ENCODE data around the gene FAM20B.
"Not testable (repeated sequence)": the region's sequence is repeated elsewhere in the genome, so short reads cannot be mapped to it uniquely, and the experiment has no call there.

The FAM20B gene

GRCh38 chr1:179023946-179024650, 1.6 kb upstream of the FAM20B start:
- DNase-seq = no peak

DNA sequence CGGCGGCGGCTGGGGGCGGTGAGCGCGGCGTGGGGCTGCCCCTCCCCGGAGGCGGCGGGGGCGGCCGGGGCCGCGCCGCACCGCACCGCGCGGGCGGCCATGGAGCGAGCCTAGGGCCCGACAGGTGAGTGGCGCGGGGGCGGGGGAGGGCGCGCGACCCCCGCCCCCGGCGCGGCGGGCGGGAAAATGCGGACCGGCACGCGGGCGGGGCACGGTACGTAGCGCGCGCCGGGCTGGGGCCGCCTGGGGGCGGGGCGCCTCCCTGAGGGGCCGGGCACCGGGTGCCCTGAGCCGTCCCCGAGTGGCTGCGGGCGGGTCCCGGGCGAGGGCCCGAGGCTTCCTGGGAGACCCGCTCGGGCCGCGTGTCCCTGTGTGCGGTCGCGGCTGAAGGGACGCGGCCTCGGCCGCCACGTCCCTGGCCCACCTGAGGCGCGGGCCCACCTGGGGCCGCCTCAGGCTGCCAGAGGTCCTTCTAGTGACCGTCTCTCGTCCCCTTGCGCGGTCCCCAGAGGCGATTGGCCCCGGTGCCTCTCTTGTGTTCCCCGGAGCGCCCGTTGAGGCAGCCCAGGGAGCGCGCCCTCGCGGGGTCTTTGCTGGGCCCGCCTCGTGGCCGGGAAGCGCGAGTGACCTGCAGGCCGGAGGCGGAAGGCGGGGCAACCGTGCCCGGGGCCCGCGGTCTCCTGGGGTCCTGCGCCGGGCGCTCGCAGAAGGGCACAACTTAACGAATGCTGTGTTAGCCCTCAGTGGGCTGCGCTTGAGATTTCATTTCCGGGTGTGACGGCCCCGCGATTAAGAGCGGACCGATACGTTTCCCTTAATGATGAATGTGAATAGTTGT, 500 bp downstream of the FAM20B start:
- DNase-seq = no peak

DNA sequence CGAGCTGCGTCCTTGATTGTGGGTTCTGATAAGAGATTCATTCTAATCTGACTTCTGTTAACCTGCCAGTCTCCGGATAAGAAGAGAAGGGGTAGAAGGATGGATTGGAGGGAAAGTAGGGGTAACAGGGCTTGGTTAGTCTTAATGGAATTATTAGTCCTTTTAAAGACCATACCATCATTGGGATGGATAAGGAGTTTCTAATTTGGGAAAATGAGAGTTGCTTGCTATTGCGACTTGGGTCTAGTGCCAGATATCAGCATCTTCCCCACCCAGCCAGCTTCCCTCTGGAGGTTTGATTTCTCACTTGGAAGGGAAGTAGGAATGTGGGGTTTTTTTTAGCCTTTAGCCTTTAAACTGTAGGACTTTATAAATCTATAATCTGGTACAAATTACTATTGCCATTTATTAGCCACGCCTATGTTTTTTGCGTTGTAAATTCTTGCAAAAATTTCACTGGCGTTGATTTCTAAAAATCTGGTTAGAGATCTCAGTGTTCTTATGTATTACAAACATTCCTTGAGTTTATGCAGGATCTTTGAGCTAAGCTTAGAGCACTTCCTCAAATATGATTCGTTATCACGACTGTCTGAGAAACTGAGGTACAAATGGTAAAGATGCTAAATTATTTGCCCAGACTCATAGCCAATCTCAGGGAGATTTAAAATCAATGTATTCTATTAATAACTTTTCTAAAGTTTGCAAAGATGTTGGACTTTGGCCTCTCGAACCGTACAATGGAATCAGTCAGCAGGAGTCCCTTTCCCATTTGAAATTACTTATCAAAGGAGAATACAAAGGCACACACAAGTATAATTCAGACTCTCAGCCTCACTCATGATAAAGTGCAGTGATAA, 1.3 kb downstream of the FAM20B start:
- no peak for DNase-seq

- DNase-seq = no peak
These were observed 3.6 kb downstream of the FAM20B start for GRCh38 chr1:179029321-179029759.

DNA sequence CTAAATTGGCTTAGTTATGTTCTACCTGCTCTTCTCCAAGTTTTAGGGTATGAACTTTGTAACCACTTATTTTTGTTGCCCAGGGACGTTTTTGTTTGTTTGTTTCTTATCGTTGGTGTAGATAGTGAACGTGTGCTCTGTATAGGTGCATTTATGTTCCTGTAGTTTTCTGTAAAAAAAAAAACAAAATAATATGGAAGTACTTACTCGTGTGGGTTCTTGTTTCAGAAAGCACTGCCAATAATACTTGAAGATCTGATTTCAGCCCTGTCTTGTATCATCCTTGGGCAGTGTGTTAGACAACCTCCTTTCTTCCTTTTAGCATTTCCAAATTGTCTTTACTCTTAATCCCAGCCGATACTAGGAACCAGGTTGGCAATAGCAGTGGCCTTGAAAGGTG, 4.4 kb downstream of the FAM20B start:
- no peak for DNase-seq

- no peak for DNase-seq
These were observed 5.0 kb downstream of the FAM20B start for GRCh38 chr1:179030683-179031082.

DNA sequence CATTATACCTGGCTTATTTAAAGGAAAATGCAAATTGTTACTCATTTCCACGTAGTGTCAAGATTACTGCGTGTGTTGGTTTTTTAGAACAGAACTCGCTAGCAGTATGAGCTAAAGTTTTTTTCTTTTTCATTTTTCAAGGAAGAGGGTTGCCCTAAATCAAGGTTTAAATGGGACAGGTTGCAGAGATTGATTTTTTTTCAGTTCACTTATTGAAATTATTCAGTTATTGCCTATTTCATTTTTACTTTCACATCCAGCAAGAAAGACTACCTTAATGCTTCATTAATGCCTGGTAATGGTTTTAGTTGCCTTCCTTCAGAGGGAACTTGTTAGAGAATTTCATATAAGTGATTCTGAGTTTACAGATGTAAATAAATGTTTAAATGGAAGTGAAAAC, 5.6 kb downstream of the FAM20B start:
- DNase-seq = no peak

- no peak for DNase-seq
These were observed 6.3 kb downstream of the FAM20B start for GRCh38 chr1:179031855-179032513.

DNA sequence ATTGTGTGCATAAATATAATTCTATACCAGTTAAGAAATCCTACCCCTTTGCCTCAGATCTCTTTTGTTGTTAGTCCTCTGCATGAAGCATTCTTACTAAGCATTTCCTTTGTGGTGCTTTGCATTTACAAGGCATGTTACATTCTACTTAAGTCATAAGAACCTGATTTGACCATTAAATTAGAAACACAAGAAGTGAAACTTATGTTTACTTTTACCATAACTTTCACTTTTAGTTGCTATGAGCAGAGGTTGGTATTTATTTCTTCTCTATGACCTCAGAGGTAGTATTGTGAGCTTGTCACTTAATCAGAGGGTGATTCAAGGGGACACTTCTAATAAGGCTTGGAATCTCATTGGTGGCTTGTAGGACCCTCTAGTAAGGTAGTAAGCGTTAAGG, 9.0 kb downstream of the FAM20B start:
- DNase-seq = no peak

DNA sequence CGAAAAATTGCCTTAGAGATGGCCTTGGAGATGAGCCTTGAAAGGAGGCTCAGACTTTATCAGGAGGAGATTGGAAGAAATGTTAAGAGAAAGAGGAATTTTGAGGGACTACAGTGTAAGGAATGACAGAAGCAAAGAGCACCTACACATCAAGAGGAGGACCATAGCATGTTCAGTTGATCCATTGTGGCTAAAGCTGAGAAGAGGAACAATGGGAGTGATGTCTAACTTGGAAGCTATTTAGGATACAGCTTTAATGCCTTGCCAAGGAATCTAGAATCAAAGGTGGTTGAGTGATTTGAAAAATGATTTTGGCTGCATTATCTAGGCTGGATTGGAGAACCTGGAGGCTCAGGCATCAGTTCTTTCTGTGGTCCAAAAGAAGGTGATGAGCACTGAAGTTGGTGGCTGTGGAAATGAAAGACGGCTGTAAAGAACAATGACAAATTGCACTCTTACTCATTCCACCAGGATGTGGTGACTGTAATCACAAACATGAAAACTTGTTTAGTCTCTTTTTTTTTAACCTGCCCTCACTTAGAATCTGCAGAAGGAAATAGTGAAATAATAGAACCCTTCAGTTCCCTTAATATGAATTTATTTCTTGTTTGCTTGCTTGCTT, 11.3 kb downstream of the FAM20B start:
- DNase-seq = no peak

GRCh38 chr1:179038528-179039281, 13.0 kb downstream of the FAM20B start:
- DNase-seq = peak; percentile 49

DNA sequence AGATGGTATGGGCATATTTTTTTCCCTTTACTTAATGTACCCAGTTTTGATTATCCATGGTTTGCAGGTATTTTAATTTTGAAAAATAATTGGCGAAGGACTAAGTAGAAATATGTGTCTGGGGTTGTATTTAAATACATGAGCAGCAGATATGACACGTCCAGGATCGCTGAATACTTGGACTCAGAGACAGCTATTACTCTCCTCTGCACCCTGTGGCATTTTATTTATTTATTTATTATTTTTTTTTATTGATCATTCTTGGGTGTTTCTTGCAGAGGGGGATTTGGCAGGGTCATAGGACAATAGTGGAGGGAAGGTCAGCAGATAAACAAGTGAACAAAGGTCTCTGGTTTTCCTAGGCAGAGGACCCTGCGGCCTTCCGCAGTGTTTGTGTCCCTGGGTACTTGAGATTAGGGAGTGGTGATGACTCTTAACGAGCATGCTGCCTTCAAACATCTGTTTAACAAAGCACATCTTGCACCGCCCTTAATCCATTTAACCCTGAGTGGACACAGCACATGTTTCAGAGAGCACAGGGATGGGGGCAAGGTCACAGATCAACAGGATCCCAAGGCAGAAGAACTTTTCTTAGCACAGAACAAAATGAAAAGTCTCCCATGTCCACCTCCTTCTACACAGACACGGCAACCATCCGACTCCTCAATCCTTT, 13.9 kb downstream of the FAM20B start:
- not testable (repeated sequence) for DNase-seq

DNA sequence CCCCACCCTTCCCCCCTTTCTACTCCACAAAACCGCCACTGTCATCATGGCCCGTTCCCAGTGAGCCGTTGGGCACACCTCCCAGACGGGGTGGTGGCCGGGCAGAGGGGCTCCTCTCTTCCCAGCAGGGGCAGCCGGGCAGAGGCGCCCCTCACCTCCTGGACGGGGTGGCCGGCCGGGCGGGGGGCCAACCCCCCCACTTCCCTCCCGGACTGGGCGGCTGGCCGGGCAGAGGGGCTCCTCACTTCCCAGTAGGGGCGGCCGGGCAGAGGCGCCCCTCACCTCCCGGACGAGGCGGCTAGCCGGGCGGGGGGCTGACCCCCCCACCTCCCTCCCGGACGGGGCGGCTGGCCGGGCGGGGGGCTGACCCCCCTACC, 14.5 kb downstream of the FAM20B start:
- DNase-seq = not testable (repeated sequence)

GRCh38 chr1:179042087-179042486, 16.4 kb downstream of the FAM20B start:
- DNase-seq = no peak

DNA sequence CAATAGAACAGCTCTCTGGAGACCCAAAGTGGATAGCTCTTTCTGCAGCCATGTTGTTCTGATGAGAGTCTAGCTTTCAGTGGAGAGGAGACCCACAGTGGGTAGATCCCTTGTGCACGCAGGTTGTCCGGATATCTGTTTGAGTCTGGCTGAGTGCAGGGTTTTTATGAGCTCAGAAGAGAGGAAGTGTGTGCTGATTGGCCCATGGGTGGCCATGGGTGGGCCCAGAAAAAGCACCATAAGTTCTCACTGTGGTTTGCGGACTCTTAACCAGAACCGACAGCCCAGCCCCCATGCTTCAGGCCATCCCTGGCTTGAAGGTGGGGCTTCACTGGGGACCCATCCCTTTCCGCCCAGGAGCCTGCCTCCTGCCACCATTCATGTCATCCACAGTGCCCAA, 17.0 kb downstream of the FAM20B start:
- DNase-seq = no peak

DNA sequence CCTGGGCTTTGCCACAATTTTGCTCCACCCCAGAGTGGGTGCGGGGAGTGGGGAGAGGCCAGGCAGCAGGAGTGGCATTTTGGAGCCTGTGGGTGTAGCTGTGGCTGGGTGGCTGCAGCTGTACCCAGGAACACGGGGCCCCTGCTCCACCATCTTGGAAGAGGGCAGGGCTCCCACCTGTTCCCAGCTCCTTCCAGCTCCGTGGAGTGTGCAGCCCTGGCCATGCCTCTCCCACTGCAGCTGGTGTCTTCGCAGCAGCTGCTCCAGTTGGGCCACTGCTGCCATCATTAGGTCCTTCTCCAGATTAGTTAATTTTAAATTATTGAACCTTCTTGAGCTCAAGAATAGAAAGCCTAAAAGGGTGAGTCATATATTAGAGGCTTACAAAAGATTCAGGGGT, 17.6 kb downstream of the FAM20B start:
- no peak for DNase-seq

- no peak for DNase-seq
These were observed 18.2 kb downstream of the FAM20B start for GRCh38 chr1:179043907-179044306.

DNA sequence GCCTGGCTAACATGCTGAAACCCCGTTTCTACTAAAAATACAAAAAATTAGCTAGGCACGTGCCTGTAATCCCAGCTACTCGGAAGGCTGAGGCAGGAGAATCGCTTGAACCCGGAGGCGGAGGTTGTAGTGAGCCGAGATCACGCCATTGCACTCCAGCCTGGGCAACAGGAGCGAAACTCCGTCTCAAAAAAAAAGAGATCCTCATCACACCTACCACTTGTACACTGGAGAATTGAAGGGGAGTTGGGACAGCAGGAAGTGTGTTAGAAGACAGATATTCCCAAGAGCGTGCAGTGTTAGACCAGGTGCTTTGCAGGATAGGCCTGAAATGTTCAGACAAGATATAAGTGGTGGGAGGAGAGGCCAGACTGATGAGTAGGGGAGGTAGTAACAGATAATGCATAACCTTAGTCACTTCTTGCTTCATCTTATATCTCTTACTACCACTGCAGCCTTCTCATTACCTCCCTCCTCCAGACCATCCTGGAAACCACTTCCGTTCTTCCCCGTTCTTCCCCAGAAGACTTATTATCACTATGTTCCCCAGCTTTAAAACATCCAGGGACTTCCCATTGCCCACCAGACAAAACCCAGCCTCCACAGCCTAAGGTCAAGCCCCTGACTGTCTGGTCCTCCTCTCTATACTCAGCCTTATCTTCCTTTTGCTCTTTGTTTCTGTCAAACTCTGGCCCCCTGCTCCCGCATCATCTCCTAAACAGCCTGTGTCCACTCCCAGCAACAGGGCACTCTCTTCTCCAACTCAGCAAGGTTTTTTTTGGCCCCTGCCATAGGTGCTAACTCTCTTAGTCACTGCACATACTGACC, 21.3 kb downstream of the FAM20B start:
- DNase-seq = peak; percentile 58

GRCh38 chr1:179047636-179047997, 21.9 kb downstream of the FAM20B start:
- DNase-seq = peak; percentile 99
